CD4-positive, alpha-beta T cell (primary cell): ENCODE measurements around the gene ZNF532. TPM values are rescaled to one million over a fixed set of nuclear protein-coding genes. Genes with fewer than 3 reads are reported as not detected.

ENCODE experiments used
- ATAC-seq: fragments of 200-7000 bp; cut with Tn5 transposase; one replicate; pipeline ENCODE4 v1.10.0; 2022; ENCODE audit warnings: mild to moderate bottlenecking; ENCODE audit not compliant: poor library complexity
- CTCF ChIA-PET: fragments of 350-600 bp; sonication (Branson Sonifier 250); formaldehyde crosslinking; loops from one replicate; lab custom pipeline; 2021; ENCODE audit warnings: antibody characterized with exemption, inconsistent platforms; lab: Charles Lee
- POLR2A ChIA-PET: fragments of 350-600 bp; sonication (Branson Sonifier 250); formaldehyde crosslinking; loops from one replicate; lab custom pipeline; 2021; ENCODE audit warnings: antibody characterized with exemption, inconsistent platforms; lab: Charles Lee
- DNase-seq, 14 experiments: peaks; one replicate each; pipeline ENCODE4 v3.0.0-alpha.2; 2013 to 2020; ENCODE audit warnings: mixed read lengths in 2 of 14
- H3K27ac ChIP-seq, 2 donors: one replicate each; pipeline versions ENCODE4 v1.5.1 to v1.7.0; 2013; ENCODE audit warnings: low read length in 2 of 2, low read depth in 1 of 2, mild to moderate bottlenecking in 1 of 2
- H3K27me3 ChIP-seq, 2 experiments: 1 replicate in 1 of 2; 2 replicates in 1 of 2; pipeline versions ENCODE4 v1.6.1 to v1.7.0; 2013; ENCODE audit warnings: low read length in 2 of 2, control low read depth in 1 of 2, mild to moderate bottlenecking in 1 of 2, moderate library complexity in 1 of 2; ENCODE audit not compliant: insufficient read depth in 2 of 2, control insufficient read depth in 1 of 2
- H3K36me3 ChIP-seq: one replicate; pipeline ENCODE4 v1.6.1; 2013; ENCODE audit warnings: low read length, control low read depth; ENCODE audit not compliant: insufficient read depth
- H3K4me1 ChIP-seq: one replicate; pipeline ENCODE4 v1.6.1; 2013; ENCODE audit warnings: low read length, control low read depth; ENCODE audit not compliant: insufficient read depth
- H3K4me3 ChIP-seq: one replicate; pipeline ENCODE4 v1.5.1; 2013; ENCODE audit warnings: mild to moderate bottlenecking, low read length, moderate library complexity
- H3K9me3 ChIP-seq, 2 experiments: 1 replicate in 1 of 2; 2 replicates in 1 of 2; pipeline versions ENCODE4 v1.6.1 to v1.7.0; 2013; ENCODE audit warnings: low read length in 2 of 2, mild to moderate bottlenecking in 2 of 2, control low read depth in 1 of 2, moderate library complexity in 1 of 2; ENCODE audit not compliant: control insufficient read depth in 1 of 2, insufficient read depth in 1 of 2
- H3K27ac Mint-ChIP-seq: one replicate; pipeline ENCODE4 v1.8.0; 2020; ENCODE audit warnings: mixed read lengths
- H3K27me3 Mint-ChIP-seq: one replicate; pipeline ENCODE4 v1.8.0; 2021; ENCODE audit warnings: mixed read lengths
- H3K36me3 Mint-ChIP-seq: one replicate; pipeline ENCODE4 v1.8.0; 2021; ENCODE audit warnings: low read depth, mixed read lengths
- H3K4me1 Mint-ChIP-seq: one replicate; pipeline ENCODE4 v1.8.0; 2021; ENCODE audit warnings: low read depth, mixed read lengths
- H3K4me3 Mint-ChIP-seq: one replicate; pipeline ENCODE4 v1.8.0; 2020; ENCODE audit warnings: mild to moderate bottlenecking, mixed read lengths
- H3K9me3 Mint-ChIP-seq: one replicate; pipeline ENCODE4 v1.8.0; 2020; ENCODE audit warnings: mixed read lengths
- intact Hi-C, 2 experiments: fragments of 100-400 bp; cut with DNase I in 1 of 2; cut with micrococcal nuclease in 1 of 2; formaldehyde crosslinking; loops; one replicate each; pipeline versions ENCODE4 v1.15.1 to v1.9.0; 2023 to 2025; cut with DNase I, micrococcal nuclease
- total RNA-seq, 174 experiments: library from RNA in 2 of 174; stranded (reverse) in 2 of 174; gene quantifications; one replicate each; pipeline ENCODE4 v1.2.3 and lab custom pipeline; 2021 to 2026
- TF ChIP-seq, protein P1 (sequence below): fragments of 200-600 bp; IDR thresholded peaks from one replicate; pipeline ENCODE4 v1.8.0; 2022; ENCODE audit warnings: antibody characterized with exemption, mild to moderate bottlenecking

Gene ZNF532
- total RNA-seq, 2 experiments from 2014 or later = 9.8 to 9.9 TPM

DNA sequence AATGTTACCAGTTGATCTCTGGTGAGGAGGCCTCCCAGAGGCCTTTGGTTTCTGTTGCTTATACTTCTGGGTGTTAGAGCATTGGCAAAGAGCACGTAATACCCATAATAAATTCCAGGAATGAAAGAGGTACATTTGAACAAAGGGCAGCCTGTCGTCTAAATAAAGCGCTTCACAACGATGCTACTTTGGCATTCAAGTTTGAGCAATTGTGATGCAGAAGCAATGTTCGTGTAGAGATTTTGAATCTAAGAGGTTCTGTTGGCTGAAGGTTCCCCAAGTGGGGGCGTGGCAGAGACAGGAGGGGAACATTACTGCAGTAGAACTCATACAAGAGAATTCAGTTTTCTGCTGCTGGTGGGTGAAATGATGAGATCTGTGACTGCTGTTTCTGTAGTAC, 27.8 kb downstream of the ZNF532 start:
- Mint-ChIP-seq H3K36me3 (no peaks in the 10 kb centered on the region), H3K27me3 (peaks cover 25% of the 10 kb centered on the region), H3K9me3 (no peaks in the 10 kb centered on the region), H3K4me3 (no peak overlapping the region), H3K27ac (no peak overlapping the region), H3K4me1 (peaks cover 10% of the 10 kb centered on the region)
- H3K36me3 ChIP-seq = no peaks in the 10 kb centered on the region
- no peak for DNase-seq
- H3K9me3 ChIP-seq = no peaks in the 10 kb centered on the region
- TF ChIP-seq, protein P1, sequence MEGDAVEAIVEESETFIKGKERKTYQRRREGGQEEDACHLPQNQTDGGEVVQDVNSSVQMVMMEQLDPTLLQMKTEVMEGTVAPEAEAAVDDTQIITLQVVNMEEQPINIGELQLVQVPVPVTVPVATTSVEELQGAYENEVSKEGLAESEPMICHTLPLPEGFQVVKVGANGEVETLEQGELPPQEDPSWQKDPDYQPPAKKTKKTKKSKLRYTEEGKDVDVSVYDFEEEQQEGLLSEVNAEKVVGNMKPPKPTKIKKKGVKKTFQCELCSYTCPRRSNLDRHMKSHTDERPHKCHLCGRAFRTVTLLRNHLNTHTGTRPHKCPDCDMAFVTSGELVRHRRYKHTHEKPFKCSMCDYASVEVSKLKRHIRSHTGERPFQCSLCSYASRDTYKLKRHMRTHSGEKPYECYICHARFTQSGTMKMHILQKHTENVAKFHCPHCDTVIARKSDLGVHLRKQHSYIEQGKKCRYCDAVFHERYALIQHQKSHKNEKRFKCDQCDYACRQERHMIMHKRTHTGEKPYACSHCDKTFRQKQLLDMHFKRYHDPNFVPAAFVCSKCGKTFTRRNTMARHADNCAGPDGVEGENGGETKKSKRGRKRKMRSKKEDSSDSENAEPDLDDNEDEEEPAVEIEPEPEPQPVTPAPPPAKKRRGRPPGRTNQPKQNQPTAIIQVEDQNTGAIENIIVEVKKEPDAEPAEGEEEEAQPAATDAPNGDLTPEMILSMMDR = no peak
- POLR2A ChIA-PET = no interaction called here
- intact Hi-C loops = no loop called here
- CTCF ChIA-PET = no interaction called here
- peaks cover 7% of the 10 kb centered on the region for H3K4me1 ChIP-seq
- no peak for ATAC-seq
- peaks cover 0 to 3% of the 10 kb centered on the region in 2 experiments for H3K27me3 ChIP-seq
- H3K27ac ChIP-seq = no peak overlapping the region
- no peak overlapping the region for H3K4me3 ChIP-seq

DNA sequence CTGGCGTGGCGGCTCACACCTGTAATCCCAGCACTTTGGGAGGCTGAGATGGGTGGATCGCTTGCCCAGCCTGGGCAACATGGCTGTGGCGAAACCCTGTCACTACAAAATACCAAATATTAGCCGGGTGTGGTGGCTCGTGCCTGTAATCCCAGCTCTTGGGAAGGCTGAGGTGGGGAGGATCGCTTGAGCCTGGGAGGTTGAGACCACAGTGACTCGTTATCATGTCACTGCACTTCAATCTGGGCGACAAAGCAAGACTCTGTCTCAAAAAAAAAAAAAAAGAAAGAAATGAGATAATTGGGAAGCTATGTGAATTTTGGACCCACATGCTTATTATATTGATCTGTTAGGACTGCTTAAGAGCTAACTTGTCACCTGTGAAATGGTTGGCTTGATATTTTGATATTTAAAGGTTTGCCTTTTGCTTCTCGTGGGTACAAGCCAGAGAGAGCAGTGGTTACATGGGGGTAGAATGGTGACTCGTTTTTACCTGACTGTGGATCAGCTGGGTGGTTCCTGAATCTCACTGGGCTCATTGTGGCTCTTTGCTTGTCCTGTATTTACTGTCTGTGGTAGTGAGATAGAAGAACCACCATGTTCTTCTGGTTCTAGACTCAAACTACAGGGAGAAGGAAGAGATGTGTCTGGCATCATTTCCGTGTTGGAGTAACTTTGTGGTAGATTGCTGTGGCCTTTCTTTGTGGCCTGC, 28.9 kb downstream of the ZNF532 start:
- Mint-ChIP-seq H3K36me3 (no peaks in the 10 kb centered on the region), H3K27me3 (peaks cover 25% of the 10 kb centered on the region), H3K4me1 (peaks cover 7% of the 10 kb centered on the region), H3K4me3 (no peak overlapping the region), H3K27ac (no peak overlapping the region), H3K9me3 (no peaks in the 10 kb centered on the region)
- ChIA-PET POLR2A (no interaction called here), CTCF (no interaction called here)
- TF ChIP-seq, protein P1 = no peak
- Histone ChIP-seq H3K36me3 (no peaks in the 10 kb centered on the region), H3K27ac (no peak overlapping the region), H3K27me3 (peaks cover 0 to 3% of the 10 kb centered on the region in 2 experiments), H3K9me3 (no peaks in the 10 kb centered on the region), H3K4me3 (no peak overlapping the region), H3K4me1 (peaks cover 4% of the 10 kb centered on the region)
- DNase-seq = no peak
- ATAC-seq = no peak
- intact Hi-C loops = no loop called here

DNA sequence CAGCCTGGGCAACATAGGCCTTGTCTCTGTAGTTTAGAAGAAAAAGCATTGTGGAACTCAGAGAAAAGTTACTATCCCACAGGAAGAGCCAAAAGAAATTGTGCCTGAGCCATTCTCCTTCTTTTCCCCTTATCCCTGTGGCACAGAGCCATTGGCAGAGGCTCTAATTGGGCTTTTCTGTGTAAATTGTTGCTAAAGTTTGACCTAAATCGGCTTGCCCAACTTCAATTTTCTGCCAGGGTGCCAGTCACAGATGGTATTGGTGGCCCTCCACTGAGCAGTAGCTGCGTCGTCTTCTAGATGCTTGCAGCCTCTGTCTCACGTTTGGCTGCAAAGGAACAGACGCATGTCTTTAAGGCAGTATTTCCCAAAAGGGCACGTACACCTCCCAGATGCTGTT, 30.3 kb downstream of the ZNF532 start:
- Histone ChIP-seq H3K9me3 (no peaks in the 10 kb centered on the region), H3K27me3 (peaks cover 0 to 3% of the 10 kb centered on the region in 2 experiments), H3K27ac (no peak overlapping the region), H3K4me3 (no peak overlapping the region), H3K4me1 (peaks cover 4% of the 10 kb centered on the region), H3K36me3 (no peaks in the 10 kb centered on the region)
- ChIA-PET CTCF (no interaction called here), POLR2A (no interaction called here)
- Mint-ChIP-seq H3K4me1 (peaks cover 7% of the 10 kb centered on the region), H3K27ac (no peak overlapping the region), H3K27me3 (peaks cover 18% of the 10 kb centered on the region), H3K4me3 (no peak overlapping the region), H3K36me3 (no peaks in the 10 kb centered on the region), H3K9me3 (no peaks in the 10 kb centered on the region)
- ATAC-seq (no peak), DNase-seq (no peak)
- intact Hi-C loops = no loop called here
- TF ChIP-seq, protein P1 = no peak
